A172 (cell line): ENCODE data around the gene HLA-DRB1. TPM values are rescaled to one million over a fixed set of nuclear protein-coding genes. Genes with fewer than 3 reads are reported as not detected.
"Not testable (repeated sequence)": the region's sequence is repeated elsewhere in the genome, so short reads cannot be mapped to it uniquely, and the experiment has no call there.

Experiments used
- DNase-seq: peaks from one replicate; pipeline ENCODE4 v3.0.0-alpha.2; 2015; ENCODE audit warnings: low spot score
- total RNA-seq: library from RNA; depleted of rRNA; stranded (reverse); fragments of >200 nt; shearing (Covaris generic); gene quantifications from 2 replicates; pipeline ENCODE4 v1.2.3, GENCODE V29; 2014; rRNA removed

The HLA-DRB1 gene
- total RNA-seq: 0.07 TPM in 1 of 2 replicates, not detected in the other

GRCh38 chr6:32589596-32590449, at the start of gene HLA-DRB1:
HLA-DRB1 (minus strand) TSS chr6:32589848; CDS start chr6:32589742, 106 bp downstream.
- peak; percentile 4 for DNase-seq

- DNase-seq: no peak
These were observed 49.0 kb upstream of the HLA-DRB1 start for GRCh38 chr6:32638532-32639219.

- DNase-seq: no peak
These were observed 48.2 kb upstream of the HLA-DRB1 start for GRCh38 chr6:32637883-32638282.

- DNase-seq: no peak
These were observed 47.7 kb upstream of the HLA-DRB1 start, which contains the start of gene HLA-DQA1 for GRCh38 chr6:32637219-32637880. HLA-DQA1 (plus strand) TSS chr6:32637406; CDS start chr6:32637459, 53 bp downstream.

GRCh38 chr6:32635526-32636123, 46.0 kb upstream of the HLA-DRB1 start:
- DNase-seq: no peak

- DNase-seq: not testable (repeated sequence)
These were observed 40.1 kb upstream of the HLA-DRB1 start for GRCh38 chr6:32629793-32630192.

- DNase-seq: no peak
These were observed 38.2 kb upstream of the HLA-DRB1 start for GRCh38 chr6:32627831-32628230.

- no peak for DNase-seq
These were observed 37.6 kb upstream of the HLA-DRB1 start for GRCh38 chr6:32627249-32627648.

GRCh38 chr6:32625137-32625536, 35.5 kb upstream of the HLA-DRB1 start:
- no peak for DNase-seq

GRCh38 chr6:32624565-32624964, 34.9 kb upstream of the HLA-DRB1 start:
- no peak for DNase-seq

- no peak for DNase-seq
These were observed 34.0 kb upstream of the HLA-DRB1 start for GRCh38 chr6:32623693-32624092.

- DNase-seq: no peak
These were observed 33.1 kb upstream of the HLA-DRB1 start for GRCh38 chr6:32622545-32623401.

GRCh38 chr6:32621372-32621771, 31.7 kb upstream of the HLA-DRB1 start:
- DNase-seq: no peak

GRCh38 chr6:32617751-32618150, 28.1 kb upstream of the HLA-DRB1 start:
- DNase-seq: no peak

GRCh38 chr6:32615885-32616532, 26.4 kb upstream of the HLA-DRB1 start:
- DNase-seq: no peak

GRCh38 chr6:32614366-32615081, 24.9 kb upstream of the HLA-DRB1 start:
- no peak for DNase-seq

GRCh38 chr6:32613475-32613874, 23.8 kb upstream of the HLA-DRB1 start:
- no peak for DNase-seq

GRCh38 chr6:32610682-32611296, 21.1 kb upstream of the HLA-DRB1 start:
- no peak for DNase-seq
